Fibroblast of villous mesenchyme (primary cell): ENCODE results near the gene DSP. TPM values are rescaled to one million over a fixed set of nuclear protein-coding genes. Genes with fewer than 3 reads are reported as not detected.

Experiments used
- DNase-seq: peaks from one replicate; pipeline ENCODE4 v3.0.0-alpha.2; 2010; ENCODE audit warnings: low read depth
- H3K4me3 ChIP-seq: 2 replicates; pipeline ENCODE4 v1.5.1; 2011; ENCODE audit warnings: low read depth, mild to moderate bottlenecking, low read length
- total RNA-seq: library from RNA; depleted of rRNA; stranded (reverse); fragments of >200 nt; gene quantifications from 2 replicates; pipeline ENCODE4 v1.2.3, GENCODE V29; 2012
- TF ChIP-seq, protein P1 (sequence below): IDR thresholded peaks from 2 replicates; pipeline ENCODE4 v1.5.1; 2012; ENCODE audit warnings: low read depth, mild to moderate bottlenecking, low read length; ENCODE audit not compliant: insufficient read depth

Gene DSP
- total RNA-seq, 1 donor: 28.1 TPM

DNA sequence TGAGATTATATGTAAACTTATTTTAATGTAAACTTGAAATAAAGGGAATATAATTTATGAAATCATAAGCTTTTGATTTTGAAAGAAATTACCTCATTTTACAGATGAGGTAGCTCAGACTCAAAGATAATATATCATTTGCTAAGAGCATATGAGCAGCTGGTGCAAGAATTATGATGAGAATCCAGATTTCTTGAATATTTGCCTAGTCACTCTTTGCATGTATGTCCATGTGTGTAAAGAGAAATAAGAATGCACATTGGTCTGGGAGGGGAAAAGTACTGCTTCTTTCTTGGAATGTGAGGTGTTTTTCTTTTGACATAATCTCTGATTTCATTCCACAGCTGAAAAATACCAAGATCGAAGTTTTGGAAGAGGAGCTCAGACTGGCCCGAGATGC is 37.5 kb downstream of the DSP start:
- TF ChIP-seq, protein P1, sequence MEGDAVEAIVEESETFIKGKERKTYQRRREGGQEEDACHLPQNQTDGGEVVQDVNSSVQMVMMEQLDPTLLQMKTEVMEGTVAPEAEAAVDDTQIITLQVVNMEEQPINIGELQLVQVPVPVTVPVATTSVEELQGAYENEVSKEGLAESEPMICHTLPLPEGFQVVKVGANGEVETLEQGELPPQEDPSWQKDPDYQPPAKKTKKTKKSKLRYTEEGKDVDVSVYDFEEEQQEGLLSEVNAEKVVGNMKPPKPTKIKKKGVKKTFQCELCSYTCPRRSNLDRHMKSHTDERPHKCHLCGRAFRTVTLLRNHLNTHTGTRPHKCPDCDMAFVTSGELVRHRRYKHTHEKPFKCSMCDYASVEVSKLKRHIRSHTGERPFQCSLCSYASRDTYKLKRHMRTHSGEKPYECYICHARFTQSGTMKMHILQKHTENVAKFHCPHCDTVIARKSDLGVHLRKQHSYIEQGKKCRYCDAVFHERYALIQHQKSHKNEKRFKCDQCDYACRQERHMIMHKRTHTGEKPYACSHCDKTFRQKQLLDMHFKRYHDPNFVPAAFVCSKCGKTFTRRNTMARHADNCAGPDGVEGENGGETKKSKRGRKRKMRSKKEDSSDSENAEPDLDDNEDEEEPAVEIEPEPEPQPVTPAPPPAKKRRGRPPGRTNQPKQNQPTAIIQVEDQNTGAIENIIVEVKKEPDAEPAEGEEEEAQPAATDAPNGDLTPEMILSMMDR: no peak
- no peak overlapping the region for H3K4me3 ChIP-seq
- DNase-seq: no peak

DNA sequence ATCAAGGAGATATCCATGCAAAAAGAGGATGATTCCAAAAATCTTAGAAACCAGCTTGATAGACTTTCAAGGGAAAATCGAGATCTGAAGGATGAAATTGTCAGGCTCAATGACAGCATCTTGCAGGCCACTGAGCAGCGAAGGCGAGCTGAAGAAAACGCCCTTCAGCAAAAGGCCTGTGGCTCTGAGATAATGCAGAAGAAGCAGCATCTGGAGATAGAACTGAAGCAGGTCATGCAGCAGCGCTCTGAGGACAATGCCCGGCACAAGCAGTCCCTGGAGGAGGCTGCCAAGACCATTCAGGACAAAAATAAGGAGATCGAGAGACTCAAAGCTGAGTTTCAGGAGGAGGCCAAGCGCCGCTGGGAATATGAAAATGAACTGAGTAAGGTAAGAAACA is 38.4 kb downstream of the DSP start:
- DNase-seq: no peak
- no peak overlapping the region for H3K4me3 ChIP-seq
- TF ChIP-seq, protein P1: no peak

DNA sequence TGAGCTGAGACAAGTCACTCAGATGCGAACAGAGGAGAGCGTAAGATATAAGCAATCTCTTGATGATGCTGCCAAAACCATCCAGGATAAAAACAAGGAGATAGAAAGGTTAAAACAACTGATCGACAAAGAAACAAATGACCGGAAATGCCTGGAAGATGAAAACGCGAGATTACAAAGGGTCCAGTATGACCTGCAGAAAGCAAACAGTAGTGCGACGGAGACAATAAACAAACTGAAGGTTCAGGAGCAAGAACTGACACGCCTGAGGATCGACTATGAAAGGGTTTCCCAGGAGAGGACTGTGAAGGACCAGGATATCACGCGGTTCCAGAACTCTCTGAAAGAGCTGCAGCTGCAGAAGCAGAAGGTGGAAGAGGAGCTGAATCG is 39.1 kb downstream of the DSP start:
- H3K4me3 ChIP-seq: no peak overlapping the region

DNA sequence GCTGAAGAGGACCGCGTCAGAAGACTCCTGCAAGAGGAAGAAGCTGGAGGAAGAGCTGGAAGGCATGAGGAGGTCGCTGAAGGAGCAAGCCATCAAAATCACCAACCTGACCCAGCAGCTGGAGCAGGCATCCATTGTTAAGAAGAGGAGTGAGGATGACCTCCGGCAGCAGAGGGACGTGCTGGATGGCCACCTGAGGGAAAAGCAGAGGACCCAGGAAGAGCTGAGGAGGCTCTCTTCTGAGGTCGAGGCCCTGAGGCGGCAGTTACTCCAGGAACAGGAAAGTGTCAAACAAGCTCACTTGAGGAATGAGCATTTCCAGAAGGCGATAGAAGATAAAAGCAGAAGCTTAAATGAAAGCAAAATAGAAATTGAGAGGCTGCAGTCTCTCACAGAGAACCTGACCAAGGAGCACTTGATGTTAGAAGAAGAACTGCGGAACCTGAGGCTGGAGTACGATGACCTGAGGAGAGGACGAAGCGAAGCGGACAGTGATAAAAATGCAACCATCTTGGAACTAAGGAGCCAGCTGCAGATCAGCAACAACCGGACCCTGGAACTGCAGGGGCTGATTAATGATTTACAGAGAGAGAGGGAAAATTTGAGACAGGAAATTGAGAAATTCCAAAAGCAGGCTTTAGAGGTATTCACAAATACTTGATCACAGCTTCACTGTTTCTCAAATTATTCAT is 39.6 kb downstream of the DSP start:
- no peak overlapping the region for H3K4me3 ChIP-seq
- DNase-seq: no peak
- TF ChIP-seq, protein P1: no peak

More for the DNA sequence above, 39.1 kb downstream of the DSP start:
- TF ChIP-seq, protein P1: no peak
- no peak for DNase-seq

DNA sequence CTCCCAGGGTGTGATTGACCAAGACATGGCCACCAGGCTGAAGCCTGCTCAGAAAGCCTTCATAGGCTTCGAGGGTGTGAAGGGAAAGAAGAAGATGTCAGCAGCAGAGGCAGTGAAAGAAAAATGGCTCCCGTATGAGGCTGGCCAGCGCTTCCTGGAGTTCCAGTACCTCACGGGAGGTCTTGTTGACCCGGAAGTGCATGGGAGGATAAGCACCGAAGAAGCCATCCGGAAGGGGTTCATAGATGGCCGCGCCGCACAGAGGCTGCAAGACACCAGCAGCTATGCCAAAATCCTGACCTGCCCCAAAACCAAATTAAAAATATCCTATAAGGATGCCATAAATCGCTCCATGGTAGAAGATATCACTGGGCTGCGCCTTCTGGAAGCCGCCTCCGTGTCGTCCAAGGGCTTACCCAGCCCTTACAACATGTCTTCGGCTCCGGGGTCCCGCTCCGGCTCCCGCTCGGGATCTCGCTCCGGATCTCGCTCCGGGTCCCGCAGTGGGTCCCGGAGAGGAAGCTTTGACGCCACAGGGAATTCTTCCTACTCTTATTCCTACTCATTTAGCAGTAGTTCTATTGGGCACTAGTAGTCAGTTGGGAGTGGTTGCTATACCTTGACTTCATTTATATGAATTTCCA is 43.9 kb downstream of the DSP start:
- TF ChIP-seq, protein P1: no peak
- no peak for DNase-seq
- no peak overlapping the region for H3K4me3 ChIP-seq

DNA sequence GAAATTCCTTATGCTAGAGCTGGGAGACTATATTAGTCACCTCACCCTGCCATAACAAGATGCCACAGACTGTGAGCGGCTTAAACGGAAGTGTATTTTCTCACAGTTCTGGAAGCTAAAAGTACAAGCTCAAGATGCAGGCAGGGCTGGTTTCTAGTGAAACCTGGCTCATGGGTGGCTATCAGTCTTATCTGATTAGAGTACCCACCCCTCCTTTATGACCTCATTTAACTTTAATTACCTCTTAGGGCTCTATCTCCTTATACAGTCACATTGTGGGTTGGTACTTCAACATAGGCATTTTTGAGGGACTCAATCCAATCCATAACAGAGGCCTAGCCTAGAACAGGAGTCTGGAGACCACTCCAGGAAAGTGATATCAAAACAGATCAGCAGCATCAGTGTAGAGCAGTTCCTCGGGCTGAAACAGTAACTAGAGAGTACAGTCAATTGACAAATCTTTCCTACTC is 46.2 kb downstream of the DSP start:
- H3K4me3 ChIP-seq: no peak overlapping the region
- peak; percentile 20 for DNase-seq
- TF ChIP-seq, protein P1: no peak
